ENCODE data around the gene VMP1.

VMP1 gene

DNA sequence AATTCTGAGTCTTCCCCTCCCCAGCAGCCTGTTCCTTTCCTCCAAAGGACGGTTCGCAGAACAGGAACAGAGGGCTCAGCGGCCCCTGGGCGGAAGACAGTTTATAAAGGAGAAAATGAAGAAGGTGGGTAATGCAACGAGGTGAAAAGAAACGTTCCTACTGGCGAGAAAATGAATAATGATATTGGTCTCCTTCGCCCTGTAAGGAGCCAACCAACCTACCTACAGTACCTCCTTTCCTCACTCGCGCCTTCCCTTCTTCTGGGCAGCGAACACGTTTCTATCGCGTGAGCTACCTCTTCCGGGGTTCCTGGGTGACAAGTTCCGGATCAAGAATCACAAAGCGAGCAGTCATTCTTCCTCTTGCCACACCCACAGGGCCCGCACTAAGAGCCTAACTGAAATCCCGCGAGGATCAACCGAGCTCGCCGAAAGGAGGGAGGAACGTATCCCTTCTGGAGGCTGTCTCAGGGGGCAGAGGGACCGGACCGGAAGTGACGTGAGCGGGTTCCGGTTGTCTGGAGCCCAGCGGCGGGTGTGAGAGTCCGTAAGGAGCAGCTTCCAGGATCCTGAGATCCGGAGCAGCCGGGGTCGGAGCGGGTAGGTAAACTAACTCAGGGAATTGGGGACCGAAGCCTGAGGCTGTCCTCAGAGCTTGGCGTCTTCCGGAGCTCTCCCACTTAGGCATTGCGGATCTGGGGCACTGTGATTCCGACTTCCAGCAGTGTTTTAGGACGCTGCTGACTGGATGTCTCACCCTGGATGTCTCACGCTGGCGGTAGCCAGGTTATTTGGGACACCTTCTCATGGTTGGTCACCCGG lies at the start of gene VMP1, which contains the start of gene PTRH2:
VMP1 (plus strand) TSS at position 506 of the 822 bp plus-strand sequence. CDS start 23,793 bp downstream, outside the sequence.
PTRH2 (minus strand) TSS at position 282 of the 822 bp plus-strand sequence. CDS start 9,452 bp downstream, outside the sequence.
- DNase-seq (ENCODE audit: low read depth) = peak; percentile 80

DNA sequence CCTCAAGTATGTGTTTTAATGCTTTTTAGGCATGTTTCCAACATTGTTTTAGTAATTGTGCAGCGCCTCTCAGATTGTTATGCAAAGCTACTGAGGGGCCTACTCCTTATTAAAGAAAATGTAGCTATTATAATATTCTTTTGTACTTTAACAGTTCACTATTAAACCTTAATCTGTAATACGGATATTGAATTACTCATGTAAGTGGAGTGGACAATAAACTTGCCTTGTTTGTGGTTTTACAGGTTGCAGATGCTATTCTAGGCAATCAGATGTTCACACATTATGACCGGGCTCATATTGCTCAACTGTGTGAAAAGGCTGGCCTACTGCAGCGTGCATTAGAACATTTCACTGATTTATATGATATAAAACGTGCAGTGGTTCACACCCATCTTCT lies 41.2 kb upstream of the VMP1 start:
- no peak for DNase-seq (ENCODE audit: low read depth)

DNA sequence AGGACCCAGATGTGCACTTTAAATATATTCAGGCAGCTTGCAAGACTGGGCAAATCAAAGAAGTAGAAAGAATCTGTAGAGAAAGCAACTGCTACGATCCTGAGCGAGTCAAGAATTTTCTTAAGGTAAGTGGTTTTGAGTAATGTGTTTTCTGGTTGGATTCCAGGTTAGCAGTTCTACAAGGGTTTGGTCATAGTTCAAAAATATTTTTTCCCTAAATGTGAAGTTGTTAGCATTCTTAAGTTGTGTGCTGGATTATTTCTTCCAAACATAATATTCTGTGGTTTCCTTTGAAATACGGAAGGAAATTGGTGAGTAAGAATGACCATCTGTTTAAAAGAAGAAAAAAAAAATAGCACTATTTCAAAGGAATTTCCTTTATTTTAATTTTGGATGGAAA lies 38.6 kb upstream of the VMP1 start:
- no peak for DNase-seq (ENCODE audit: low read depth)

- DNase-seq (ENCODE audit: low read depth) = no peak
These were observed 38.0 kb upstream of the VMP1 start for GRCh38 chr17:59669411-59669810.

- no peak for DNase-seq (ENCODE audit: low read depth)
These were observed 37.5 kb upstream of the VMP1 start for GRCh38 chr17:59669944-59670343.

DNA sequence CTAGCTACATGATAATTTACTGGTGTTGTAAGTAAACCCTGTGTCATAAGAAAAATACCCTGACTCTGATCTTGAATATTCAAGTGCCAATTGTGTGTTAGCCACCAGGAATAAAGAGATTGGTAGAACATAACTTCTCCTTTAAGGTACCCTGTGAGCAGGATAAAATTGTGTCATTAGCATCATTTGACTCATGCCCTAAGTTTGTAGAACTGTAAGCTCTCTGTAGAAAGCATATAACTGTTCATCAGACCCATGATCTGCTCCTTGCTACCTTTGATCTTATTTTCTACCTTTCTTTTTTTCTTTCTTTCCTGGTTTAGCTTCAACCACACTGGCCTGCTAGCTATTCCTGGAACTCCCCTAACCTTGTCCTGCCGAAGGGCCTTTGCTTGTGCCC lies 36.1 kb upstream of the VMP1 start:
- DNase-seq (ENCODE audit: low read depth) = no peak

DNA sequence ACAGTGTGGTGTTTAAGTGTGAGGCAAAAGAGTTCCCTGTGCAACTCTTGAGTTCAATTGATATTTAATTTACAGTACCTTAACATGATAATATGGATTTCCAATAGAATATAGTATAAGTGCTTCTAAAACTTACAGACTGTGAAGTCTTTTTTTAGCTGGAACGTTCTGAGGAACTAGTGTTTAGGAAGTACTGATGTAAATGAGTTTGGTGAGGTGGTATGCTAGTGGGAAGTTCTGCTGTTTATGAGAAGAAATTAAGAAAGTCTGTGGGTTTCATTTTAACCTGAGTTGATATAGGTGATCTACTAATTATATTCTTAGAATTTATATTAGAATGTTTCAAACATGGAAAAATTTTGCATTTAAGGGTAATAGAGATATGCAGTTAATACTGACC lies 32.2 kb upstream of the VMP1 start:
- no peak for DNase-seq (ENCODE audit: low read depth)

DNA sequence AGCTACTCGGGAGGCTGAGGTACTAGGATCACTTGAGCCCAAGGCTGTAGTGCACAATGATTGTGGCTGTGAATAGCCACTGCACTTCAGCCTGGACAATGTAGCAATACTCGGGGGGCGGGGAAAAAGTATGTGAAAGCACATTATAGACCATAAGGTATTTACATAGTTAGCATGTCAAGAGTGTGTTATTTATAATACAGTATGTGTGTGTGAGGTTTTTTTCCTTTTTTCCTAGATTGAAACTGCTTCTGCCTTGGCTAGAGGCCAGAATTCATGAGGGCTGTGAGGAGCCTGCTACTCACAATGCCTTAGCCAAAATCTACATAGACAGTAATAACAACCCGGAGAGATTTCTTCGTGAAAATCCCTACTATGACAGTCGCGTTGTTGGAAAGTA lies 30.7 kb upstream of the VMP1 start:
- DNase-seq (ENCODE audit: low read depth) = no peak

GRCh38 chr17:59678918-59679317 lies 28.5 kb upstream of the VMP1 start:
- DNase-seq (ENCODE audit: low read depth) = no peak

- DNase-seq (ENCODE audit: low read depth) = no peak
These were observed 27.1 kb upstream of the VMP1 start for GRCh38 chr17:59680314-59680713.

- DNase-seq (ENCODE audit: low read depth) = no peak
These were observed 24.2 kb upstream of the VMP1 start for GRCh38 chr17:59683283-59683682.

DNA sequence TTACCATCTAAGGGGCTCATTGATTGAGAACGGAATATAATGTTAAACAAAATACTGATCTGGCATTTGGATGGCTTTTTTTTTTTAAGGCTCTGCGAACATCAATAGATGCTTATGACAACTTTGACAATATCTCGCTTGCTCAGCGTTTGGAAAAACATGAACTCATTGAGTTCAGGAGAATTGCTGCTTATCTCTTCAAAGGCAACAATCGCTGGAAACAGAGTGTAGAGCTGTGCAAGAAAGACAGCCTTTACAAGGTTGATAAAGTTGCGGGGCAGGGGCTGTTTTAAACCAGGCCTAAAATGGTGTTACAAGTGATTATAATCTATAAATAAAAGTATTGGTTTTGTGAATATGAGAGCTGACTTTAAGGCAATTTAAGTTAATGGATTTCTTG lies 22.5 kb upstream of the VMP1 start:
- DNase-seq (ENCODE audit: low read depth) = no peak

DNA sequence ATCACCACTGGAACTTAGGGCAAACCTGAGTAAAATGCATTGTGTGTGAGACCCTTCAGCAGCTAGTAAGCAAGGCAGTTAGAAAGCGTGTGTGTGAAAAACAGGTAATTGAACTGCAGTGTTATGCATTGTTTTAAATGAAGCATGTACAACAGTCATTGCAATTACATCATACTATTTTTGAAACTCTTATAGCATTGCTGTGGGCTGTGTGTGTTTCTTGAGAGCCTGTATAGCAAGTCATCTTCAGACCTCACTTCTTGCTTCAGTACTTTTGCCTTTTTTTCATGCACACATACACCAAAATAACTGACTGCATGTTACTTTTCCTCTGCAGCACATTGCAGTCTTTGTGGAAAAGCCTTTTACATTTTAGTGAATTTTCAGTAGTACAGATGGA lies 19.4 kb upstream of the VMP1 start:
- DNase-seq (ENCODE audit: low read depth) = no peak

DNA sequence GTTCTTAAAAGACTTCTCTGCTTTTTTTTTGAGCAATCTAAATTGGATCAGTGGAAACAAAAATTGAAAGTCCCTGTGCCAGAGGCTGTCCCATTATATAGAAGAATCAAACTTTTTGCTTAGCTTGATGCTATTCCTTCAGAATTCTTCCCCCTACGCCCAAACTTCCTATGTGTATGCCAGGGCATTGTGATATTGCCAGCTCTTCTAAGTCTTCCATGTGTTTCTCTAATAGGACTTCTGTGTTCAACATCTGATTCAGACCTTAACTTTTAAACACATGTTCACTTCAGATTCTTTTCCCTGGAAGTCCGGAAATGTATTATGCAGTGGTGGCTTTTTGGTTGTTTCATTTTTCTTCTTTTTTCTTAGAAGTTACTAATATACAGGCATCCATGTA lies 19.0 kb upstream of the VMP1 start:
- no peak for DNase-seq (ENCODE audit: low read depth)

GRCh38 chr17:59693582-59693981 lies 13.9 kb upstream of the VMP1 start:
- no peak for DNase-seq (ENCODE audit: low read depth)

DNA sequence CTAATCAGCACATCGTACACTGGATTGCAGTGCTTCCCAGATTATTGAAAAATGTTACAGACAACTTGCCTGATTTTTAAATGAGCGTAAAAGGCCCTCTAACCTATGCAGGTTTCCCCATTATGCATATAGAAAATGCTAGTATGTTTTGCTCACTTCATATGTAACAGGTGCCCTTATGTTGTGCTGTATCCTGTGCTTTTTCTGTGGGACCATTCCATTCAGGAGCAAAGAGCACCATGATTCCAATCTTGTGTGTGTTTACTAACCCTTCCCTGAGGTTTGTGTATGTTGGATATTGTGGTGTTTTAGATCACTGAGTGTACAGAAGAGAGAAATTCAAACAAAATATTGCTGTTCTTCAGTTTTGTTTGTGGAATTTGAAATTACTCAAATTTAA lies 13.1 kb upstream of the VMP1 start:
- DNase-seq (ENCODE audit: low read depth) = no peak

DNA sequence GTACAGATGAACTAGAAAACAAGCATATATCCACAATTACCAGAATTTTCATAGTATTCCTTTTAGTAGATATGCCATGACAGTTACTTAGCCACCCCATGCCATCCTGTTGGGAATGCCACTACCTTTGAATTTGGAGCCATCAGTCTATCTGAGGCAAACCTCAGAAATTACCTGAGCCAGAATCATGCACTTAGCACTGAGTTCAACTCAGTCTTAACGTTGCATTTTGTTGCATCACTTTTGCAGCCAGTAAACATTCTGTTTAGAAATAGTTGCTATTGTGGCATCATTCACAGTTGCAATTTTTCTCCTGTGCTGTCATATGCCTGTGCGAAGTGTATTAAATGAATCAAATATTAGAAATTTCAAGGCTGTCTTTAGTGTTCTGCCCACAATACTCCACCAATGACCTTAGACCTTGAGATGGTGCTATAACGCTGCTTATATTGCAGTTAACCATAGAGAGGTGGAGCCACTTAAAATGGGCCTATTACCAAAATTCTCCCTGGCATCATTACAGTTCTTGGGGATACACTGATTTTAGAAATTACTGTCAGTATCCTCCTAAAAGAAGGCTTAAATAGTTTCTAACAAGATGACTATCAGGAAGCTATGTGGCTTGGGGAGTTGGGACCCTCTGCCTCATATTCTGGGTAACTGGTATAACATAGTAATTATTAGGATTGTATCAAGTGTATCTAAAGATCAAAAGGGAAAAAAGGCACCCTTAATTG lies 11.3 kb upstream of the VMP1 start:
- DNase-seq (ENCODE audit: low read depth) = no peak

DNA sequence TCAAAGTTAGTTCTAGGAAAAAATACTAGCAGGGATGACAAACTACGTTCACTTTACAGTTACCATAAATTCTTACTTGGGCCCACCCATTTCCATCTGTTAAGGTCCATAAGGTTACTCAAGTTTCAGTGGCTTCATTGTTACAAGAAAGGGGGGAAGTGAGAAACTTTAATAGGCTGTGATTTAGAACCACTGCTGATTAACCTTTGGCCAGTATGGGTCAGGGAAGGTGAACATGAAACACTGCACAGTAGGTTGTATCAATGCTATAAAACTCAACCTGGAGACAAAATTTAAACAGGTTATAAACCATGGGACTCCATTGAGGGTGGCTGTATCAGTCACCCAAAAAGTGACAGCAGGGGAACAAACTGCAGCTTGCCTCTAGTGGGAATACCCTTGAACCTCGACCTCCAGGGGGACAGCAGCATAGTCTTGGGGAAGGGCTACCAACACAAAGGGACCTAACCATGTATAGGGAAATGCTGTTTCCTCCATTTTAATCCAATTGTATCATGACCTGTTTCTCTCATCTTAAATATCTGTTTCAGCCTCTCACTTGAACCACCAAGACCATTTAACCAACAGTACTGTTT lies 10.7 kb upstream of the VMP1 start:
- DNase-seq (ENCODE audit: low read depth) = no peak

DNA sequence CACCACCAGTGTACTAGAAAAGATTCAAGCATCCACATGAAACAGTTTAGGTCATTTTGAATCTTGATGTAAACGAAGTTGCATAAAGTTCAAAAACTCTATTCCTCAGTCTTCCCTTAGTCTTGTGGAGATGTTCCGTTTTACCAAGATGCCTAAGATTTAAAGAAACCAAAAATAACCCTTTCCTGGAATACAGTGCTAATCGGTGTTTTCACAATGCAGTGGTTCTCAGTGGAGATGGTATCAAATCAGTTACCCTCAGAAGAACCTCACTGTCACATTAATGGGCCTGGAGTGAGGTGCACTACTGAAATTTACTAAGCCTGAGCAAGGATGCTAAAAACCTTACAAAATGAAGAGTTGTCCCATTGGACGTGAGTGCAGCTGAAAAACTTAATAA lies 9.3 kb upstream of the VMP1 start:
- no peak for DNase-seq (ENCODE audit: low read depth)

GRCh38 chr17:59699218-59699617 lies 8.2 kb upstream of the VMP1 start:
- DNase-seq (ENCODE audit: low read depth) = no peak

DNA sequence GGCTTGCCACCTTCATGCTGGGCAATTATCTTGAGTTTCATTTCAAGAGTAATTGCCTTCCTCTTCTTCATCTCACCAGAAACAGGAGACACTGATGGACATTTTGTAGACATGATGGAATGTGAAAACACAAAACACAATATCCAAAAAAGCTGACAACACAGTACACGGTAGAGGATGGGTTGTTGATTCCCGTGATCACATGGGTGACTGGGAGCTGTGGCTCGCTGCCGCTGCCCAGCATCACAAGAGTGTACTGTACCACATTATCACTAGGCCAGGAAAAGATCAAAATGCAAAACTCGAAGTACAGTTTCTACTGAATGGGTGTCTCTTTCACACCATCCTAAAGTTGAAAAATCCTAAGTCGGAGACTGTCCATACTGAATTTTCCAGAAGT lies 7.7 kb upstream of the VMP1 start:
- DNase-seq (ENCODE audit: low read depth) = no peak

DNA sequence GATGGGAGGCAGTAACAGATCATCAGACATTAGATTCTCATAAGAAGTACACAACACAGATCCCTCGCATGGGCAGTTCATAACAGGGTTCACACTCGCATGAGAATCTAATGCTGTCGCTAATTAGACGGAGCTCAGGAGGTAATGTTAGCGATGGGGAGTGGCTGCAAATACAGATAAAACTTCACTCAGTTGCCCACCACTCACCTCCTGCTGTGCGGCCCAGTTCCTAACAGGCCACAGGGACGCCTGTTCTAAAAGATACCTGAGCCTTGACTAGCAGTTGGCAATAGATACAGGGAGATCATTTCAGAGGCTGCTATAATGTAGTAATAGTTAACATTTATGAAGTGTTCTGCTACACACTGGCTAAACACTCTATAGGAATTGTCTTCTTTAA lies 5.2 kb upstream of the VMP1 start:
- DNase-seq (ENCODE audit: low read depth) = no peak

DNA sequence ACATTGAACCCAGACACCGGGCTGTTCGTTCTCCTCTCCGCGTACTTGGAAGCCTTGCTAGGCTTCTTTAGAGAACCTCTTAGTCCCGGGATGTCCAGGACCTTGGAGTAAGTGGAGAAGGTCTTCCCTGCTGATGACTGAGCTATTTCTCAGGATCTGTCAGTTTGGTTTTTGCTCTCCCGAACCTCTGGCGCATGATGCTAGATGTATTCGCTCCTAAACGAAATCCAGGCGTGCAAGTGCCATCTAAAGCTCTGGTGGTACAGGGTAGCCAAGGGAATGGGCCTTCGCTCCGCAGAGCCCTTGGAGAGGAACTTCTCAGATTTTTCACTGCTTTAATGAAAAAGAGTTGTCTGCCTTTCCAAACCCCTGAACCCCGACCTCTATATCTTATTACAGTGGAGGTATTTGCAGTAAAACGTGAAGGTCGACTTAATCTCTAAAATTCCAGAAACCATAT lies 547 bp downstream of the VMP1 start:
- DNase-seq (ENCODE audit: low read depth) = no peak
